HL-60 (cell line): Measurements from ENCODE around the gene CERS6.
"Not testable (repeated sequence)": the region's sequence is repeated elsewhere in the genome, so short reads cannot be mapped to it uniquely, and the experiment has no call there.

Experiments
- DNase-seq, 2 experiments: peaks; one replicate each; pipeline ENCODE4 v3.0.0-alpha.2; 2010 to 2020; ENCODE audit warnings: low read depth in 1 of 2, low spot score in 1 of 2
- H3K27ac ChIP-seq: fragments of 250-450 bp; sonication (Bioruptor Pico); replicated peaks from 2 replicates; pipeline ENCODE4 v1.5.1; 2020; ENCODE audit warnings: mild to moderate bottlenecking, moderate library complexity
- H3K27me3 ChIP-seq: fragments of 250-450 bp; sonication (Bioruptor Pico); 2 replicates; pipeline ENCODE4 v1.5.1; 2021; ENCODE audit warnings: mild to moderate bottlenecking, moderate library complexity; ENCODE audit not compliant: insufficient read depth, poor library complexity, severe bottlenecking
- H3K4me3 ChIP-seq: replicated peaks from 2 replicates; pipeline ENCODE4 v1.5.1; 2011; ENCODE audit warnings: mild to moderate bottlenecking, control low read depth, low read length; ENCODE audit not compliant: insufficient read depth
- GABPA ChIP-seq: IDR thresholded peaks from 2 replicates; pipeline ENCODE4 v1.6.1; 2012; ENCODE audit warnings: low read depth
- POLR2AphosphoS5 ChIP-seq: IDR thresholded peaks from 2 replicates; pipeline ENCODE4 v1.6.1; 2012; ENCODE audit warnings: low read depth
- SPI1 ChIP-seq: IDR thresholded peaks from 2 replicates; pipeline ENCODE4 v1.6.1; 2012; ENCODE audit warnings: low read depth, mild to moderate bottlenecking, borderline replicate concordance
- TF ChIP-seq, protein P1 (sequence below): IDR thresholded peaks from 2 replicates; pipeline ENCODE4 v1.6.1; 2012; ENCODE audit warnings: low read depth; ENCODE audit not compliant: insufficient replicate concordance
- TF ChIP-seq, protein P2 (sequence below): IDR thresholded peaks from one replicate; pipeline ENCODE4 v1.5.1; 2011; ENCODE audit warnings: low read length, control low read depth, inconsistent platforms; ENCODE audit not compliant: insufficient read depth

The CERS6 gene

DNA sequence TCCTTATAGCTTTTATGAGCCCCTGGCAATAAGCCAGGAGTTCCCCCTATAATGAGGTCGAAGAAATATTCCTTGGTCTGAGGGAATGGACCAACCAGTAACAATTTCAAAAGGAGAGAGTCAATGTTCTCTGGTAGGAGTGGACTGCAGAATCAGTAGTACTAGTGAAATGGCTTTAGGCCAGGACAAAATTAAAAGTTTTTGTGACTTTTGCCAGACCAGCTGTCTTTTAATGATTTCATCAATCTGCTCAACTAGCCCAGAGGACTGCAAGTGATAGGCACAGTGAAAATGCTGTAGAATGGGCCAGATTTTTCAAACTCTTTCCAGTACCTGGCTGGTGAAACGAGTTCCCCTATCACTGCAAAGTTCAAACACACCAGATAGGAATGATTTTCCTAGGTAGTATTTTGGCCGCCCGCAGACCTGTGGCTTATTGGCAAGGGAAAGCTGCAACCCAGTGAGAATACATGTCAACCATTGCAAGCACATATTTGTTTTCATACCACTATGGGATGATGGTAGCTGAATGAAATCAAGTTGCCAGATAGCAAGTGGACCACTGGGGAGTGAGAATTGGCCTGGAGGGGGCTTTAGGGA is 45.5 kb downstream of the CERS6 start:
- no peak for DNase-seq
- Histone ChIP-seq H3K4me3 (no peak overlapping the region), H3K27ac (no peak overlapping the region), H3K27me3 (no peaks in the 10 kb centered on the region)
- TF ChIP-seq, protein P1, sequence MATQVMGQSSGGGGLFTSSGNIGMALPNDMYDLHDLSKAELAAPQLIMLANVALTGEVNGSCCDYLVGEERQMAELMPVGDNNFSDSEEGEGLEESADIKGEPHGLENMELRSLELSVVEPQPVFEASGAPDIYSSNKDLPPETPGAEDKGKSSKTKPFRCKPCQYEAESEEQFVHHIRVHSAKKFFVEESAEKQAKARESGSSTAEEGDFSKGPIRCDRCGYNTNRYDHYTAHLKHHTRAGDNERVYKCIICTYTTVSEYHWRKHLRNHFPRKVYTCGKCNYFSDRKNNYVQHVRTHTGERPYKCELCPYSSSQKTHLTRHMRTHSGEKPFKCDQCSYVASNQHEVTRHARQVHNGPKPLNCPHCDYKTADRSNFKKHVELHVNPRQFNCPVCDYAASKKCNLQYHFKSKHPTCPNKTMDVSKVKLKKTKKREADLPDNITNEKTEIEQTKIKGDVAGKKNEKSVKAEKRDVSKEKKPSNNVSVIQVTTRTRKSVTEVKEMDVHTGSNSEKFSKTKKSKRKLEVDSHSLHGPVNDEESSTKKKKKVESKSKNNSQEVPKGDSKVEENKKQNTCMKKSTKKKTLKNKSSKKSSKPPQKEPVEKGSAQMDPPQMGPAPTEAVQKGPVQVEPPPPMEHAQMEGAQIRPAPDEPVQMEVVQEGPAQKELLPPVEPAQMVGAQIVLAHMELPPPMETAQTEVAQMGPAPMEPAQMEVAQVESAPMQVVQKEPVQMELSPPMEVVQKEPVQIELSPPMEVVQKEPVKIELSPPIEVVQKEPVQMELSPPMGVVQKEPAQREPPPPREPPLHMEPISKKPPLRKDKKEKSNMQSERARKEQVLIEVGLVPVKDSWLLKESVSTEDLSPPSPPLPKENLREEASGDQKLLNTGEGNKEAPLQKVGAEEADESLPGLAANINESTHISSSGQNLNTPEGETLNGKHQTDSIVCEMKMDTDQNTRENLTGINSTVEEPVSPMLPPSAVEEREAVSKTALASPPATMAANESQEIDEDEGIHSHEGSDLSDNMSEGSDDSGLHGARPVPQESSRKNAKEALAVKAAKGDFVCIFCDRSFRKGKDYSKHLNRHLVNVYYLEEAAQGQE: no peak
- TF ChIP-seq, protein P2, sequence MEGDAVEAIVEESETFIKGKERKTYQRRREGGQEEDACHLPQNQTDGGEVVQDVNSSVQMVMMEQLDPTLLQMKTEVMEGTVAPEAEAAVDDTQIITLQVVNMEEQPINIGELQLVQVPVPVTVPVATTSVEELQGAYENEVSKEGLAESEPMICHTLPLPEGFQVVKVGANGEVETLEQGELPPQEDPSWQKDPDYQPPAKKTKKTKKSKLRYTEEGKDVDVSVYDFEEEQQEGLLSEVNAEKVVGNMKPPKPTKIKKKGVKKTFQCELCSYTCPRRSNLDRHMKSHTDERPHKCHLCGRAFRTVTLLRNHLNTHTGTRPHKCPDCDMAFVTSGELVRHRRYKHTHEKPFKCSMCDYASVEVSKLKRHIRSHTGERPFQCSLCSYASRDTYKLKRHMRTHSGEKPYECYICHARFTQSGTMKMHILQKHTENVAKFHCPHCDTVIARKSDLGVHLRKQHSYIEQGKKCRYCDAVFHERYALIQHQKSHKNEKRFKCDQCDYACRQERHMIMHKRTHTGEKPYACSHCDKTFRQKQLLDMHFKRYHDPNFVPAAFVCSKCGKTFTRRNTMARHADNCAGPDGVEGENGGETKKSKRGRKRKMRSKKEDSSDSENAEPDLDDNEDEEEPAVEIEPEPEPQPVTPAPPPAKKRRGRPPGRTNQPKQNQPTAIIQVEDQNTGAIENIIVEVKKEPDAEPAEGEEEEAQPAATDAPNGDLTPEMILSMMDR: no peak
- TF ChIP-seq POLR2AphosphoS5 (no peak), SPI1 (no peak), GABPA (no peak)

DNA sequence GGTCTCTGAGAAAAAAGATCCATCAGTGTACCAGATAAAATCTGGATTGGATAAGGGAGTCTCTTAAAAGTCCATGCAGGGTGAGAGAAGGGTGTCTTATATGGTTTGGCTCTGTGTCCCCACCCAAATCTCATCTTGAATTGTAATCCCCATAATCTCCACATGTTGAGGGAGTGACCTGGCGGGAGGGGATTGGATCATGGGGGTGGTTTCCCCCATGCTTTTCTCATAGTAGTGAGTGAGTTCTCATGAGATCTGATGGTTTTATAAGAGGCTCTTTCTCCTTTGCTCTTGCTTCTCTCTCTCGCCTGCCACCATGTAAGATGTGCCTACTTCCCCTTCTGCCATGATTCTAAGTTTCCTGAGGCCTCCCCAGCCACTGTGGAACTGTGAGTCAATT is 46.8 kb downstream of the CERS6 start:
- DNase-seq: peak in 1 of 2 experiments; percentile 10
- H3K27ac ChIP-seq: not testable (repeated sequence)

DNA sequence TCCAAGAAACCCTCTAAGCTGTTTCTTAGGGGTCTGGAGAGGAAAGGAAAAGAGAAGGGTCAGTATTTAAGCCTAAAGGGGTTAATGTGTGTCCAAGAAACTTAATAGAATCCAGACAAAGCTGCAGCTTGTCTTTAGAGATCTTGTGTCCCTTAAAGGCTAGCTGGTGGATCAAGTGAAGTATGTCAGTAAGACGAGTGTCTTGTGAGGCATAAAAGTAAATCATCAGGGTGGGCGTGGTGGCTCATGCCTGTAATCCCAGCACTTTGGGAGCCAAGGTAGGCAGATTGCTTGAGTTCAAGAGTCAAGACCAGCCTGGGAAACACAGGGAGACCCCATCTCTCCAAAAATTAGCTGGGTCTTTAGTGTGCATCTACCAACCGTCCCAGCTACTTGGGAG is 47.8 kb downstream of the CERS6 start:
- no peak overlapping the region for H3K27ac ChIP-seq
- no peak for DNase-seq
- TF ChIP-seq POLR2AphosphoS5 (no peak), SPI1 (no peak), GABPA (no peak)
- TF ChIP-seq, protein P1: no peak
- TF ChIP-seq, protein P2: no peak
- no peak overlapping the region for H3K4me3 ChIP-seq
- H3K27me3 ChIP-seq: no peaks in the 10 kb centered on the region

More for the DNA sequence above, 46.8 kb downstream of the CERS6 start:
- H3K4me3 ChIP-seq, H3K27me3 ChIP-seq: not testable (repeated sequence)

DNA sequence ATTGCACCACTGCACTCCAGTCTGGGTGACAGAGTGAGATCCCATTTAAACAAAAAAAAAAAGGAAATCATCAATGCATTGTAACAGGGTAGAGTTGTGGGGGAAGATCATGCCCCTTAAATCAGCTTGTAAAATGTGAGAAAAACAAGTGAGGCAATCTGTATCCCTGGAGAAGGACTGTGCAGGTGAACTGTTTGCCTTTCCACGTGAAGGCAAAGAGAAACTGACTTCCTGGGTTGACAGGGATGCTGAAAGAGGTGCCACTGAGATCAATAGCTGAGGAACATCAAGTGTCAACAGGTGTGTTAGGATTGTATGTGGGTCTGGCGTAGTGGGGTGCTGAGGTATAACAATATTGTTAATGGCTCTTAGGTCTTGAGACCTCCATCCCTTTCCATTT is 48.3 kb downstream of the CERS6 start:
- TF ChIP-seq GABPA: no peak
- TF ChIP-seq, protein P1: no peak
- TF ChIP-seq, protein P2: no peak
- no peak for TF ChIP-seq POLR2AphosphoS5
- no peak for TF ChIP-seq SPI1
- no peak overlapping the region for H3K4me3 ChIP-seq
- no peaks in the 10 kb centered on the region for H3K27me3 ChIP-seq
- DNase-seq: no peak
- no peak overlapping the region for H3K27ac ChIP-seq
